ENCODE measurements around the gene GSTA5.
"Not testable (repeated sequence)": the region's sequence is repeated elsewhere in the genome, so short reads cannot be mapped to it uniquely, and the experiment has no call there.

GSTA5 gene

GRCh38 chr6:52808660-52809059 lies 32.0 kb downstream of the GSTA5 start (continued):
- TF ChIP-seq, protein P1, sequence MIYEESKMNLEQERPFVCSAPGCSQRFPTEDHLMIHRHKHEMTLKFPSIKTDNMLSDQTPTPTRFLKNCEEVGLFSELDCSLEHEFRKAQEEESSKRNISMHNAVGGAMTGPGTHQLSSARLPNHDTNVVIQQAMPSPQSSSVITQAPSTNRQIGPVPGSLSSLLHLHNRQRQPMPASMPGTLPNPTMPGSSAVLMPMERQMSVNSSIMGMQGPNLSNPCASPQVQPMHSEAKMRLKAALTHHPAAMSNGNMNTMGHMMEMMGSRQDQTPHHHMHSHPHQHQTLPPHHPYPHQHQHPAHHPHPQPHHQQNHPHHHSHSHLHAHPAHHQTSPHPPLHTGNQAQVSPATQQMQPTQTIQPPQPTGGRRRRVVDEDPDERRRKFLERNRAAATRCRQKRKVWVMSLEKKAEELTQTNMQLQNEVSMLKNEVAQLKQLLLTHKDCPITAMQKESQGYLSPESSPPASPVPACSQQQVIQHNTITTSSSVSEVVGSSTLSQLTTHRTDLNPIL (CRISPR knock-in tag; IDR thresholded peaks at IDR 0.05; ENCODE audit: low read depth): no peak
- TF ChIP-seq ARNTL (CRISPR knock-in tag; IDR thresholded peaks at IDR 0.05; ENCODE audit: borderline replicate concordance, low read depth) (no peak), CSDC2 (CRISPR knock-in tag; IDR thresholded peaks at IDR 0.05) (no peak), CSRNP3 (CRISPR knock-in tag; IDR thresholded peaks at IDR 0.05) (no peak), TOX (CRISPR knock-in tag; IDR thresholded peaks at IDR 0.05; ENCODE audit: borderline replicate concordance) (no peak)

DNA sequence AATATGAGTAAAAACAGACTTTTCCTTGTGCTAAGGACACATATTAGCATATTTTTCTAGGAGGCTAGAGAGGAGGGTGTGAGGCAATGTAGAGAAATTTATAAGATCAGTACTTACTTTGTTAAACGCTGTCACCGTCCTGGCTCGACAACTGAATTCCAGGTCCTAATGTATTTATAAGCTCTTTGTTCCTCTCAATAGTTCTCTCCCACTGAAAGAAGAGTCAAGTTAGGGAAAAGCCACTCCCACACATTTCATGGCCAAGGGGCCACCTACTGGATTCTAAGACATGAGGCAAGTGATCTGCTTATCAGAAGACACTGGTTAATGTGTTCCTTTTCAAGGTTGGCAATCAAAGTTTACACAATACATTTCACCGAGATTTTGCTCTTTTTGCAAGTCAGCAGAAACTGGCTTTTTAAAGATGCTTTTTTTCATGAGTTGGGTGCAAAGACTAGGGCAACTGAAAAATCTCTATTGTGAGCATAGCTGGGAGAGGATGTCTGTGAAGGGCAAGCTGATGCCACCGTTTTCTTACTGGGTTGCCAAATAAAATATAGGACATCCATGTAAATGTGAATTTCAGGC lies 36.9 kb downstream of the GSTA5 start, which contains the start of gene GSTA1:
Gene GSTA1, minus strand, starts transcription at position 149 of the 588 bp plus-strand sequence. CDS start 4,549 bp downstream, outside the sequence.
- not testable (repeated sequence) for ATAC-seq

- TF ChIP-seq ZFP3 (CRISPR knock-in tag; IDR thresholded peaks at IDR 0.05) (no peak), RARB (CRISPR knock-in tag; IDR thresholded peaks at IDR 0.05) (no peak), PPARA (CRISPR knock-in tag; IDR thresholded peaks at IDR 0.05; ENCODE audit: borderline replicate concordance) (no peak), ARNTL (CRISPR knock-in tag; IDR thresholded peaks at IDR 0.05; ENCODE audit: borderline replicate concordance, low read depth) (no peak), OSR1 (CRISPR knock-in tag; IDR thresholded peaks at IDR 0.05) (no peak), TOX (CRISPR knock-in tag; IDR thresholded peaks at IDR 0.05; ENCODE audit: borderline replicate concordance) (no peak), POU6F1 (CRISPR knock-in tag; IDR thresholded peaks at IDR 0.05; ENCODE audit: borderline replicate concordance, low read depth) (no peak), ZNF565 (CRISPR knock-in tag; conservative IDR thresholded peaks at IDR 0.05; ENCODE audit: low read depth) (no peak), ESRRG (CRISPR knock-in tag; IDR thresholded peaks at IDR 0.05) (no peak), ZNF70 (CRISPR knock-in tag; IDR thresholded peaks at IDR 0.05) (no peak), CSRNP3 (CRISPR knock-in tag; IDR thresholded peaks at IDR 0.05) (no peak), ISL1 (CRISPR knock-in tag; IDR thresholded peaks at IDR 0.05) (no peak), BACH2 (CRISPR knock-in tag; IDR thresholded peaks at IDR 0.05; ENCODE audit: borderline replicate concordance) (no peak), PATZ1 (CRISPR knock-in tag; IDR thresholded peaks at IDR 0.05; ENCODE audit: borderline replicate concordance) (no peak)
- TF ChIP-seq, protein P1 (CRISPR knock-in tag; IDR thresholded peaks at IDR 0.05; ENCODE audit: low read depth): no peak
- TF ChIP-seq, protein P2, sequence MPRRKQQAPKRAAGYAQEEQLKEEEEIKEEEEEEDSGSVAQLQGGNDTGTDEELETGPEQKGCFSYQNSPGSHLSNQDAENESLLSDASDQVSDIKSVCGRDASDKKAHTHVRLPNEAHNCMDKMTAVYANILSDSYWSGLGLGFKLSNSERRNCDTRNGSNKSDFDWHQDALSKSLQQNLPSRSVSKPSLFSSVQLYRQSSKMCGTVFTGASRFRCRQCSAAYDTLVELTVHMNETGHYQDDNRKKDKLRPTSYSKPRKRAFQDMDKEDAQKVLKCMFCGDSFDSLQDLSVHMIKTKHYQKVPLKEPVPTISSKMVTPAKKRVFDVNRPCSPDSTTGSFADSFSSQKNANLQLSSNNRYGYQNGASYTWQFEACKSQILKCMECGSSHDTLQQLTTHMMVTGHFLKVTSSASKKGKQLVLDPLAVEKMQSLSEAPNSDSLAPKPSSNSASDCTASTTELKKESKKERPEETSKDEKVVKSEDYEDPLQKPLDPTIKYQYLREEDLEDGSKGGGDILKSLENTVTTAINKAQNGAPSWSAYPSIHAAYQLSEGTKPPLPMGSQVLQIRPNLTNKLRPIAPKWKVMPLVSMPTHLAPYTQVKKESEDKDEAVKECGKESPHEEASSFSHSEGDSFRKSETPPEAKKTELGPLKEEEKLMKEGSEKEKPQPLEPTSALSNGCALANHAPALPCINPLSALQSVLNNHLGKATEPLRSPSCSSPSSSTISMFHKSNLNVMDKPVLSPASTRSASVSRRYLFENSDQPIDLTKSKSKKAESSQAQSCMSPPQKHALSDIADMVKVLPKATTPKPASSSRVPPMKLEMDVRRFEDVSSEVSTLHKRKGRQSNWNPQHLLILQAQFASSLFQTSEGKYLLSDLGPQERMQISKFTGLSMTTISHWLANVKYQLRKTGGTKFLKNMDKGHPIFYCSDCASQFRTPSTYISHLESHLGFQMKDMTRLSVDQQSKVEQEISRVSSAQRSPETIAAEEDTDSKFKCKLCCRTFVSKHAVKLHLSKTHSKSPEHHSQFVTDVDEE (CRISPR knock-in tag; IDR thresholded peaks at IDR 0.05): no peak
- ATAC-seq: no peak
Measured at GRCh38 chr6:52802806-52803205, 37.8 kb downstream of the GSTA5 start.

Data from SK-N-SH treated with all-trans-retinoic acid at 6 μM for 48 hours (cell line).